ENCODE data around the gene RAB11B. TPM values are rescaled to one million over a fixed set of nuclear protein-coding genes. Genes with fewer than 3 reads are reported as not detected.

The RAB11B gene
- total and polyA plus RNA-seq, 9 of the 15 experiments (the other 6 are each of a cell fraction or from before 2014, with no cell fraction given) = 0.74 to 71.0 (median 13.8) TPM

- no peak for TF ChIP-seq ZNF318 (IDR thresholded peaks at IDR 0.05; ENCODE audit: borderline replicate concordance in 1 of 2, low read depth in 1 of 2)
- peak; percentile 87 for TF ChIP-seq SP2 (IDR thresholded peaks at IDR 0.05; ENCODE audit: extremely low read depth, low read depth, low read length, poor library complexity, severe bottlenecking)
- no peak for TF ChIP-seq RHOXF2B (CRISPR knock-in tag; conservative IDR thresholded peaks at IDR 0.05)
- no peak for TF ChIP-seq ZFP1 (CRISPR knock-in tag; IDR thresholded peaks at IDR 0.05)
- TF ChIP-seq STAT5B (CRISPR knock-in tag; IDR thresholded peaks at IDR 0.05) = no peak
- TF ChIP-seq FOXP4 (CRISPR knock-in tag; IDR thresholded peaks at IDR 0.05; ENCODE audit: borderline replicate concordance) = no peak
- TF ChIP-seq NFXL1 (CRISPR knock-in tag; IDR thresholded peaks at IDR 0.05) = no peak
- TF ChIP-seq MNT (conservative IDR thresholded peaks at IDR 0.05) = peak; percentile 18 to 61; a peak in 1 of 4 replicates
- no peak for TF ChIP-seq IFI16 (CRISPR knock-in tag; IDR thresholded peaks at IDR 0.05)
- no peak for TF ChIP-seq ZNF668 (CRISPR knock-in tag; IDR thresholded peaks at IDR 0.05)
- no peak for TF ChIP-seq CHD1 (IDR thresholded peaks at IDR 0.05; ENCODE audit: low read length)
- TF ChIP-seq HMBOX1 (IDR thresholded peaks at IDR 0.05) = no peak
- TF ChIP-seq TCFL5 (CRISPR knock-in tag; conservative IDR thresholded peaks at IDR 0.05) = no peak
- no peak for TF ChIP-seq BACH1 (tag; IDR thresholded peaks at IDR 0.05)
Measured at GRCh38 chr19:8412783-8413628, 22.8 kb downstream of the RAB11B start, which contains the start of gene MARCHF2 (continued).

Measured in K562 (cell line).